ENCODE results near the gene KCNH3. TPM values are rescaled to one million over a fixed set of nuclear protein-coding genes. Genes with fewer than 3 reads are reported as not detected.
"Not testable (repeated sequence)": the region's sequence is repeated elsewhere in the genome, so short reads cannot be mapped to it uniquely, and the experiment has no call there.

The KCNH3 gene
- total RNA-seq, 1 donor from 2014 or later, result 0.19 TPM

- DNase-seq (ENCODE audit: low spot score), result no peak
Measured at GRCh38 chr12:49584591-49584990, 45.8 kb downstream of the KCNH3 start.

- DNase-seq (ENCODE audit: low spot score), result peak; percentile 74
Measured at GRCh38 chr12:49585477-49586459, 46.9 kb downstream of the KCNH3 start.

- DNase-seq (ENCODE audit: low spot score), result peak; percentile 71
Measured at GRCh38 chr12:49587174-49587908, 48.5 kb downstream of the KCNH3 start.

- DNase-seq (ENCODE audit: low spot score), result peak; percentile 81
Measured at GRCh38 chr12:49588281-49588680, 49.5 kb downstream of the KCNH3 start.

- DNase-seq (ENCODE audit: low spot score), result no peak
Measured at GRCh38 chr12:49588721-49589516, 50.1 kb downstream of the KCNH3 start.

GRCh38 chr12:49598527-49598926 lies 59.7 kb downstream of the KCNH3 start:
- peak; percentile 79 for DNase-seq (ENCODE audit: low spot score)

- no peak for DNase-seq (ENCODE audit: low spot score)
Measured at GRCh38 chr12:49599961-49600360, 61.1 kb downstream of the KCNH3 start.

GRCh38 chr12:49603721-49604120 lies 64.9 kb downstream of the KCNH3 start:
- DNase-seq (ENCODE audit: low spot score), result no peak

GRCh38 chr12:49604856-49605255 lies 66.0 kb downstream of the KCNH3 start:
- DNase-seq (ENCODE audit: low spot score), result no peak

GRCh38 chr12:49605539-49605938 lies 66.7 kb downstream of the KCNH3 start, which contains the start of gene FAM186B:
Gene FAM186B, minus strand, starts transcription at chr12:49605639. Its CDS starts 162 bp downstream, at chr12:49605477.
- DNase-seq (ENCODE audit: low spot score), result not testable (repeated sequence)

Other genes with a start within 250 kb of the KCNH3 start
- 0.55 TPM for gene PRPH, start 243.9 kb upstream of the KCNH3 start, total RNA-seq
- gene TROAP, start 215.8 kb upstream of the KCNH3 start, total RNA-seq, result not detected
- gene C1QL4, start 201.8 kb upstream of the KCNH3 start, total RNA-seq, result not detected
- gene DNAJC22, start 192.1 kb upstream of the KCNH3 start, total RNA-seq, result not detected
- 9.9 TPM for gene SPATS2, start 171.6 kb upstream of the KCNH3 start, total RNA-seq
- 35.1 TPM for gene MCRS1, start 29.1 kb downstream of the KCNH3 start, total RNA-seq
- 0.55 TPM for gene FAM186B, start 66.6 kb downstream of the KCNH3 start, total RNA-seq
- 13.7 TPM for gene PRPF40B, start 84.5 kb downstream of the KCNH3 start, total RNA-seq
- 26.4 TPM for gene FMNL3, start 168.4 kb downstream of the KCNH3 start, total RNA-seq
- 477 TPM for gene TMBIM6, start 202.5 kb downstream of the KCNH3 start, total RNA-seq